SH-SY5Y (cell line): ENCODE measurements around the gene STAP2.

ENCODE experiments used
- GATA2 ChIP-seq: IDR thresholded peaks from 2 replicates; pipeline ENCODE4 v1.6.1; 2011; ENCODE audit warnings: mild to moderate bottlenecking, low read depth, low read length
- GATA3 ChIP-seq: IDR thresholded peaks from 2 replicates; pipeline ENCODE4 v1.6.1; 2011; ENCODE audit warnings: low read depth, mild to moderate bottlenecking, low read length, moderate library complexity

GRCh38 chr19:4319067-4319718 lies 19.4 kb downstream of the STAP2 start:
- TF ChIP-seq GATA2 (no peak), GATA3 (no peak)
